ENCODE results near the gene GAD2. TPM values are rescaled to one million over a fixed set of nuclear protein-coding genes. Genes with fewer than 3 reads are reported as not detected.

The GAD2 gene
- total and polyA plus RNA-seq, 2 experiments from 2014 or later = 0.56 to 0.86 TPM

- Mint-ChIP-seq H3K27ac (no peak overlapping the region), H3K36me3 (ENCODE audit: low read depth) (no peaks in the 10 kb centered on the region), H3K4me3 (no peak overlapping the region), H3K4me1 (no peaks in the 10 kb centered on the region), H3K27me3 (ENCODE audit: insufficient read depth, low read depth, poor library complexity) (peaks cover 3% of the 10 kb centered on the region), H3K9me3 (peaks cover 5% of the 10 kb centered on the region; the same call in 1 of the 3 replicates)
- H4K20me1 ChIP-seq (replicated peaks; ENCODE audit: insufficient read depth) = no peaks in the 10 kb centered on the region
- TF ChIP-seq ZNF331 (CRISPR knock-in tag; IDR thresholded peaks at IDR 0.05; ENCODE audit: low read depth) = no peak
- TF ChIP-seq NANOG (IDR thresholded peaks at IDR 0.05; ENCODE audit: borderline replicate concordance) = no peak
- no peak for TF ChIP-seq CTCF (conservative IDR thresholded peaks at IDR 0.05; ENCODE audit: low read depth in 2 of 2)
- TF ChIP-seq REST (IDR thresholded peaks at IDR 0.05; ENCODE audit: unreplicated experiment) = no peak
- TF ChIP-seq JUNB (IDR thresholded peaks at IDR 0.05; ENCODE audit: unreplicated experiment) = no peak
- TF ChIP-seq, protein P1, sequence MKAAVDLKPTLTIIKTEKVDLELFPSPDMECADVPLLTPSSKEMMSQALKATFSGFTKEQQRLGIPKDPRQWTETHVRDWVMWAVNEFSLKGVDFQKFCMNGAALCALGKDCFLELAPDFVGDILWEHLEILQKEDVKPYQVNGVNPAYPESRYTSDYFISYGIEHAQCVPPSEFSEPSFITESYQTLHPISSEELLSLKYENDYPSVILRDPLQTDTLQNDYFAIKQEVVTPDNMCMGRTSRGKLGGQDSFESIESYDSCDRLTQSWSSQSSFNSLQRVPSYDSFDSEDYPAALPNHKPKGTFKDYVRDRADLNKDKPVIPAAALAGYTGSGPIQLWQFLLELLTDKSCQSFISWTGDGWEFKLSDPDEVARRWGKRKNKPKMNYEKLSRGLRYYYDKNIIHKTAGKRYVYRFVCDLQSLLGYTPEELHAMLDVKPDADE (IDR thresholded peaks at IDR 0.05) = no peak
- TF ChIP-seq EZH2 (IDR thresholded peaks at IDR 0.05; ENCODE audit: low read depth, unreplicated experiment) = no peak
- TF ChIP-seq EZH2phosphoT487 (IDR thresholded peaks at IDR 0.05; ENCODE audit: unreplicated experiment) = no peak
- TF ChIP-seq ZNF114 (CRISPR knock-in tag; IDR thresholded peaks at IDR 0.05) = no peak
- no peak for TF ChIP-seq STAT1 (IDR thresholded peaks at IDR 0.05; ENCODE audit: unreplicated experiment)
- no peak for TF ChIP-seq ZNF462 (CRISPR knock-in tag; IDR thresholded peaks at IDR 0.05)
- TF ChIP-seq POLR2AphosphoS5 (IDR thresholded peaks at IDR 0.05; ENCODE audit: low read depth) = no peak
- TF ChIP-seq CREB1 (CRISPR knock-in tag; IDR thresholded peaks at IDR 0.05; ENCODE audit: low read depth) = no peak
- H3K4me2 ChIP-seq = no peak overlapping the region
- no peak overlapping the region for H3K27ac ChIP-seq (ENCODE audit: low read depth)
- H3K4me3 ChIP-seq = no peak overlapping the region
- H3K36me3 ChIP-seq (ENCODE audit: insufficient read depth) = no peaks in the 10 kb centered on the region
- H3K4me1 ChIP-seq (ENCODE audit: insufficient read depth) = no peaks in the 10 kb centered on the region
- H3K27me3 ChIP-seq (ENCODE audit: insufficient read depth) = no peaks in the 10 kb centered on the region
- no peak for ATAC-seq
- H3F3A ChIP-seq (replicated peaks; ENCODE audit: low read depth) = no peaks in the 10 kb centered on the region
- no peaks in the 10 kb centered on the region for H3K9me2 ChIP-seq (ENCODE audit: insufficient read depth)
- no peak overlapping the region for H2AFZ ChIP-seq
- no peak for DNase-seq (ENCODE audit: low spot score)
- H3K79me2 ChIP-seq (replicated peaks; ENCODE audit: insufficient read depth) = no peaks in the 10 kb centered on the region
Observed at GRCh38 chr10:26341701-26342100, 125.1 kb downstream of the GAD2 start.

Data from GM23338 (cell line).